Ascending aorta (tissue), 2 donors: Measurements from ENCODE around the gene LAPTM5. TPM values are rescaled to one million over a fixed set of nuclear protein-coding genes. Genes with fewer than 3 reads are reported as not detected.

ENCODE experiments used
- DNase-seq, 2 donors: peaks; one replicate each; pipeline ENCODE4 v3.0.0-alpha.2; 2019; ENCODE audit warnings: low spot score in 2 of 2
- H3K27ac ChIP-seq, 2 donors: fragments of 200-600 bp; sonication (generic); one replicate each; pipeline ENCODE4 v1.5.1; 2016 to 2017; ENCODE audit warnings: mild to moderate bottlenecking in 1 of 2
- H3K27me3 ChIP-seq: fragments of 200-600 bp; sonication (generic); one replicate; pipeline ENCODE4 v1.5.1; 2017
- H3K36me3 ChIP-seq, 2 donors: fragments of 200-600 bp; sonication (generic); one replicate each; pipeline ENCODE4 v1.5.1; 2016
- H3K4me1 ChIP-seq, 2 donors: fragments of 200-600 bp; sonication (generic); one replicate each; pipeline ENCODE4 v1.5.1; 2016 to 2017; ENCODE audit warnings: mild to moderate bottlenecking in 1 of 2
- H3K4me3 ChIP-seq, 2 donors: fragments of 200-600 bp; sonication (generic); one replicate each; pipeline ENCODE4 v1.5.1; 2016 to 2017; ENCODE audit warnings: mild to moderate bottlenecking in 1 of 2
- H3K9me3 ChIP-seq, 2 donors: fragments of 200-600 bp; sonication (generic); one replicate each; pipeline ENCODE4 v1.5.1; 2016
- CTCF ChIP-seq, 3 experiments: fragments of 200-600 bp in 2 of 3; fragments of 450-650 bp in 1 of 3; sonication (generic) in 2 of 3; IDR thresholded peaks; one replicate each; pipeline ENCODE4 v1.5.1; 2016 to 2019; ENCODE audit warnings: antibody characterized with exemption in 3 of 3, mild to moderate bottlenecking in 1 of 3, moderate library complexity in 1 of 3
- intact Hi-C: fragments of 100-400 bp; cut with DNase I; formaldehyde crosslinking; loops from one replicate; pipeline ENCODE4 v1.15.1; 2023
- total RNA-seq: library from RNA; depleted of rRNA; stranded (reverse); fragments of >200 nt; gene quantifications from one replicate; pipeline ENCODE4 v1.1.0, GENCODE V29; 2016

LAPTM5 gene
- 56.1 TPM for total RNA-seq

- intact Hi-C loops = no loop called here
- peak within 1 kb of the TSS; percentile 39 to 60 for H3K4me3 ChIP-seq
- no peak for TF ChIP-seq CTCF (IDR thresholded peaks at IDR 0.05)
- H3K36me3 ChIP-seq = no peaks in the 10 kb centered on the region
- no peaks in the 10 kb centered on the region for H3K27me3 ChIP-seq
- no peaks in the 10 kb centered on the region for H3K9me3 ChIP-seq
- DNase-seq = no peak
- H3K27ac ChIP-seq = peak within 1 kb of the TSS; percentile 76 to 78
- peaks cover 9 to 12% of the 10 kb centered on the region in 2 donors for H3K4me1 ChIP-seq
These were observed at the start of gene LAPTM5 for GRCh38 chr1:30757352-30758120. LAPTM5 (minus strand) TSS chr1:30757774; CDS start chr1:30757745, 29 bp downstream.

- Histone ChIP-seq H3K27ac (no peak overlapping the region), H3K4me3 (no peak overlapping the region), H3K27me3 (no peaks in the 10 kb centered on the region), H3K9me3 (no peaks in the 10 kb centered on the region), H3K36me3 (no peaks in the 10 kb centered on the region), H3K4me1 (peaks cover 0 to 4% of the 10 kb centered on the region in 2 donors)
- intact Hi-C loops = no loop called here
- DNase-seq = no peak
- no peak for TF ChIP-seq CTCF (IDR thresholded peaks at IDR 0.05)
These were observed 49.1 kb upstream of the LAPTM5 start for GRCh38 chr1:30806381-30807317.

- Histone ChIP-seq H3K27me3 (no peaks in the 10 kb centered on the region), H3K36me3 (no peaks in the 10 kb centered on the region), H3K4me3 (no peak overlapping the region), H3K4me1 (peaks cover 0 to 4% of the 10 kb centered on the region in 2 donors), H3K27ac (no peak overlapping the region), H3K9me3 (no peaks in the 10 kb centered on the region)
- intact Hi-C loops = no loop called here
- no peak for TF ChIP-seq CTCF (IDR thresholded peaks at IDR 0.05)
- DNase-seq = no peak
These were observed 47.9 kb upstream of the LAPTM5 start for GRCh38 chr1:30805304-30806003.

- no peak for DNase-seq
- H3K9me3 ChIP-seq = no peaks in the 10 kb centered on the region
- H3K4me3 ChIP-seq = no peak overlapping the region
- intact Hi-C loops = no loop called here
- no peaks in the 10 kb centered on the region for H3K36me3 ChIP-seq
- TF ChIP-seq CTCF (IDR thresholded peaks at IDR 0.05) = no peak
- H3K4me1 ChIP-seq = peaks cover 0 to under 1% of the 10 kb centered on the region in 2 donors
- H3K27me3 ChIP-seq = no peaks in the 10 kb centered on the region
- H3K27ac ChIP-seq = no peak overlapping the region
These were observed 47.2 kb upstream of the LAPTM5 start for GRCh38 chr1:30804822-30805221.

GRCh38 chr1:30804352-30804751 is 46.8 kb upstream of the LAPTM5 start:
- Histone ChIP-seq H3K4me3 (no peak overlapping the region), H3K27ac (no peak overlapping the region), H3K27me3 (no peaks in the 10 kb centered on the region), H3K4me1 (no peaks in the 10 kb centered on the region), H3K36me3 (no peaks in the 10 kb centered on the region), H3K9me3 (no peaks in the 10 kb centered on the region)
- intact Hi-C loops = no loop called here
- no peak for DNase-seq
- TF ChIP-seq CTCF (IDR thresholded peaks at IDR 0.05) = no peak
